CD4-positive, alpha-beta T cell treated with Interleukin-4 for 1 hour (primary cell): ENCODE results near the gene GRK7.
"Not testable (repeated sequence)": the region's sequence is repeated elsewhere in the genome, so short reads cannot be mapped to it uniquely, and the experiment has no call there.

Experiments
- DNase-seq, 2 donors: peaks; one replicate each; pipeline ENCODE4 v3.0.0-alpha.2; 2020 to 2022

Gene GRK7

GRCh38 chr3:141796081-141796888, 33.1 kb downstream of the GRK7 start:
- DNase-seq = peak; percentile 56 to 65

GRCh38 chr3:141796889-141797781, 33.9 kb downstream of the GRK7 start:
- DNase-seq = peak; percentile 19 to 38

GRCh38 chr3:141797819-141798447, 34.7 kb downstream of the GRK7 start:
- no peak for DNase-seq

GRCh38 chr3:141798448-141798845, 35.2 kb downstream of the GRK7 start:
- no peak for DNase-seq

- DNase-seq = no peak
Observed at GRCh38 chr3:141802316-141803077, 39.3 kb downstream of the GRK7 start.

- not testable (repeated sequence) for DNase-seq
Observed at GRCh38 chr3:141803538-141803937, 40.3 kb downstream of the GRK7 start.

GRCh38 chr3:141804447-141804777, 41.2 kb downstream of the GRK7 start:
- DNase-seq = no peak

GRCh38 chr3:141804778-141805639, 41.8 kb downstream of the GRK7 start:
- no peak for DNase-seq

GRCh38 chr3:141807277-141808033, 44.2 kb downstream of the GRK7 start:
- no peak for DNase-seq

GRCh38 chr3:141808586-141808985, 45.4 kb downstream of the GRK7 start:
- no peak for DNase-seq

GRCh38 chr3:141810161-141810560, 47.0 kb downstream of the GRK7 start:
- DNase-seq = no peak

- no peak for DNase-seq
Observed at GRCh38 chr3:141811348-141811747, 48.1 kb downstream of the GRK7 start.

- DNase-seq = no peak
Observed at GRCh38 chr3:141812084-141812483, 48.9 kb downstream of the GRK7 start.

- no peak for DNase-seq
Observed at GRCh38 chr3:141812586-141812985, 49.4 kb downstream of the GRK7 start.
